ENCODE measurements around the gene MPZL2.
A peak's percentile ranks its signal among the peaks of the same experiment; 100 is the strongest.

Gene MPZL2

DNA sequence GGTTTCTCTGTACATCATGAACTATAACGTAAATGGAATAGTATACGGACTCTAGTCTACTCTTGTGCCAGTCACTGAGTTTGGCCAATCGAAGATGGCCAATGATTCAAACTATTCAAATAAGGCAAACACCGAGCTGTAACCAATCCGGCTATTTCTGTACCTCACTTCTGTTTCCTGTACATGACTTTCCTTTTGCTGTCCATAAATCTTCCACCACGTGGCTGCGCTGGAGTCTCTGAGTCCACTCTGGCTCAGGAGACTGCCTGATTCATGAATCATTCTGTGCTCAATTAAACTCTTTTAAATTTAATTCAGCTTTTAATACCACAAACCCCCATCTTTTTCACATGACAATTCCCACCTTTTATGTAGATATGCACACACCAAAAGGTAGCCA, 37.8 kb downstream of the MPZL2 start:
- Mint-ChIP-seq H3K4me1 (ENCODE audit: low read depth) (peaks cover 27% of the 10 kb centered on the region), H3K27me3 (no peaks in the 10 kb centered on the region), H3K9me3 (peaks cover 5% of the 10 kb centered on the region), H3K36me3 (ENCODE audit: low read depth) (peaks cover 72% of the 10 kb centered on the region), H3K27ac (no peak overlapping the region), H3K4me3 (peak overlapping the region; percentile 54)

GRCh38 chr11:118224511-118225188, 39.4 kb downstream of the MPZL2 start, which contains the start of gene JAML:
JAML (minus strand) TSS chr11:118225011; CDS start chr11:118214866, 10,145 bp downstream.
- H3K27ac Mint-ChIP-seq, result peak within 1 kb of the TSS; percentile 99

DNA sequence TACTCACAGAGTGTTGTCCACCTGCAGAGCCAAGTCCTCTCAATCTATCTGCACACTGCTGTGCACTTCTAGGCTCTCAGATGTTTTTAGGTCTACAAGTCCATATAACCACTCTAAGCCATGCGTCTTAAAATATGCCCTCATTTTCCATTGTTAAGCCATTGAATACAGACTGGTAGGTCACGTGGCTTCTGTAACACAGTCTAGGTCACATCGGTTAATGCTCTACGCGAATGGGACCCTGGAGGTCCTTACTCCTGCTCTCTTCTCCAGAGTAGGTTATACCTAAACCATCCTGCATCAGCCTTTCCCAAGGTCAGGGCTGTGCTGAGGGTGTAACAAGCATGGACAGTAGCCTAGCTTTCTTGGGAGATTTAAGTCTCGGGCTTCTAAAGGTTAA, 40.1 kb downstream of the MPZL2 start:
- H3K4me1 Mint-ChIP-seq (ENCODE audit: low read depth), result peaks cover 50% of the 10 kb centered on the region
- H3K36me3 Mint-ChIP-seq (ENCODE audit: low read depth), result peaks cover 84% of the 10 kb centered on the region
- peaks cover 5% of the 10 kb centered on the region for H3K9me3 Mint-ChIP-seq
- H3K27ac Mint-ChIP-seq, result peak overlapping the region; percentile 99
- H3K4me3 Mint-ChIP-seq, result peak overlapping the region; percentile 89
- H3K27me3 Mint-ChIP-seq, result no peaks in the 10 kb centered on the region

More at GRCh38 chr11:118224511-118225188, 39.4 kb downstream of the MPZL2 start, which contains the start of gene JAML:
- no peaks in the 10 kb centered on the region for H3K27me3 Mint-ChIP-seq
- H3K4me3 Mint-ChIP-seq, result peak within 1 kb of the TSS; percentile 89
- H3K4me1 Mint-ChIP-seq (ENCODE audit: low read depth), result peaks cover 44% of the 10 kb centered on the region
- H3K9me3 Mint-ChIP-seq, result peaks cover 5% of the 10 kb centered on the region
- H3K36me3 Mint-ChIP-seq (ENCODE audit: low read depth), result peaks cover 84% of the 10 kb centered on the region

DNA sequence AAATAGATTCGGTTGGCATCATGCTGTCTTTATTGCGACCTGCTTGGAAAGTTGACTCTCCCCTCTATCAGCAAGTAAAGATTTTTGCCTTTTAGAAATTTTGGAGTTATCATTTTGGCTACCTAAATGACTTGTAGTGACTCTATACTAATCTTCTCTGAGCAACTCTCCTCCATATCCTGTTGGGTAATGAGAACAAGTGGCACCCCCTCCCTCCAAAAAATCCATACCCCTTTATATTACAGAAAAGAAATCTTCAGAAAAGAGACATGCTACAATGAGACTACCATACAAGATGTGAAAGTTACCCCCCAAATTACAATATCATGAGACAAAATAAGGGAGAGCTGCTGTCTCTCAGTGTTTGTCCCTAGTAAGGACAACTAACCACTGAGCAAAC, 40.5 kb downstream of the MPZL2 start:
- H3K4me1 Mint-ChIP-seq (ENCODE audit: low read depth), result peaks cover 54% of the 10 kb centered on the region

GRCh38 chr11:118222437-118222836, 41.7 kb downstream of the MPZL2 start:
- Mint-ChIP-seq H3K4me3 (peak overlapping the region; percentile 89), H3K27ac (peak overlapping the region; percentile 99)

More for the DNA sequence above, 40.5 kb downstream of the MPZL2 start:
- H3K27me3 Mint-ChIP-seq, result no peaks in the 10 kb centered on the region
- H3K27ac Mint-ChIP-seq, result peak overlapping the region; percentile 99
- H3K9me3 Mint-ChIP-seq, result peaks cover 7% of the 10 kb centered on the region
- peak overlapping the region; percentile 89 for H3K4me3 Mint-ChIP-seq
- H3K36me3 Mint-ChIP-seq (ENCODE audit: low read depth), result peaks cover 84% of the 10 kb centered on the region

GRCh38 chr11:118221419-118221818, 42.7 kb downstream of the MPZL2 start:
- H3K9me3 Mint-ChIP-seq, result peaks cover 7% of the 10 kb centered on the region
- peak overlapping the region; percentile 99 for H3K27ac Mint-ChIP-seq
- peaks cover 76% of the 10 kb centered on the region for H3K4me1 Mint-ChIP-seq (ENCODE audit: low read depth)
- peaks cover 67% of the 10 kb centered on the region for H3K36me3 Mint-ChIP-seq (ENCODE audit: low read depth)
- peak overlapping the region; percentile 89 for H3K4me3 Mint-ChIP-seq
- H3K27me3 Mint-ChIP-seq, result no peaks in the 10 kb centered on the region

More at GRCh38 chr11:118222437-118222836, 41.7 kb downstream of the MPZL2 start:
- peaks cover 66% of the 10 kb centered on the region for H3K4me1 Mint-ChIP-seq (ENCODE audit: low read depth)
- peaks cover 77% of the 10 kb centered on the region for H3K36me3 Mint-ChIP-seq (ENCODE audit: low read depth)
- H3K27me3 Mint-ChIP-seq, result no peaks in the 10 kb centered on the region
- H3K9me3 Mint-ChIP-seq, result peaks cover 7% of the 10 kb centered on the region

GRCh38 chr11:118219732-118220131, 44.4 kb downstream of the MPZL2 start:
- H3K4me3 Mint-ChIP-seq, result peak overlapping the region; percentile 89
- no peaks in the 10 kb centered on the region for H3K27me3 Mint-ChIP-seq
- peaks cover 3% of the 10 kb centered on the region for H3K9me3 Mint-ChIP-seq
- peaks cover 93% of the 10 kb centered on the region for H3K4me1 Mint-ChIP-seq (ENCODE audit: low read depth)
- H3K27ac Mint-ChIP-seq, result peak overlapping the region; percentile 99
- H3K36me3 Mint-ChIP-seq (ENCODE audit: low read depth), result peaks cover 61% of the 10 kb centered on the region

- Mint-ChIP-seq H3K27ac (peak overlapping the region; percentile 99), H3K36me3 (ENCODE audit: low read depth) (peaks cover 63% of the 10 kb centered on the region), H3K4me1 (ENCODE audit: low read depth) (peaks cover 98% of the 10 kb centered on the region), H3K9me3 (peaks cover 3% of the 10 kb centered on the region), H3K4me3 (peak overlapping the region; percentile 89), H3K27me3 (no peaks in the 10 kb centered on the region)
These were observed 44.9 kb downstream of the MPZL2 start for GRCh38 chr11:118219244-118219643.

DNA sequence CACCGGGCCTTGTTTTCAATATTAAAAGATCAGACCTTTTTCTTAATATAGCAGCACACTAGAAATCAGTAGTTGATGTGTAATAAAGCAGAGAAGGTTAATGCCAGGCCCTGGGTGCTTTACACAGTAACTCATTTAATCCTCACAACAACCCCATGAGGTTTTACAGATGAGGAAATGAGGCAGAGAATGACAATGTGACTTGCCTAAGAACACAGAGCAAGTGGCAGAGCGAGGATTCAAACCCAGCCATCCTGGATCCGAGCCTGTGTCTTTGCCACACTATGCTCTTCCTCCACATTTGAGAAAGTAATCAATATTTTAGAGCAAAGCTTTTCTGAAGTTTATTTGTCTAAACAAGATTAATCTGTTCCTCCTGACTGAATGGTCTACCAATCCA, 46.5 kb downstream of the MPZL2 start:
- Mint-ChIP-seq H3K9me3 (peaks cover 3% of the 10 kb centered on the region), H3K4me3 (peak overlapping the region; percentile 89), H3K36me3 (ENCODE audit: low read depth) (peaks cover 71% of the 10 kb centered on the region), H3K27ac (peak overlapping the region; percentile 99), H3K4me1 (ENCODE audit: low read depth) (peaks cover 100% of the 10 kb centered on the region), H3K27me3 (no peaks in the 10 kb centered on the region)

GRCh38 chr11:118216621-118217481, 47.2 kb downstream of the MPZL2 start:
- Mint-ChIP-seq H3K9me3 (peaks cover 3% of the 10 kb centered on the region), H3K27me3 (no peaks in the 10 kb centered on the region)

GRCh38 chr11:118215765-118216164, 48.3 kb downstream of the MPZL2 start:
- Mint-ChIP-seq H3K27me3 (no peaks in the 10 kb centered on the region), H3K27ac (peak overlapping the region; percentile 99), H3K36me3 (ENCODE audit: low read depth) (peaks cover 72% of the 10 kb centered on the region), H3K9me3 (peaks cover 3% of the 10 kb centered on the region), H3K4me3 (peak overlapping the region; percentile 89), H3K4me1 (ENCODE audit: low read depth) (peaks cover 100% of the 10 kb centered on the region)

More at GRCh38 chr11:118216621-118217481, 47.2 kb downstream of the MPZL2 start:
- Mint-ChIP-seq H3K4me3 (peak overlapping the region; percentile 89), H3K27ac (peak overlapping the region; percentile 99), H3K4me1 (ENCODE audit: low read depth) (peaks cover 100% of the 10 kb centered on the region), H3K36me3 (ENCODE audit: low read depth) (peaks cover 72% of the 10 kb centered on the region)

- H3K27me3 Mint-ChIP-seq, result no peaks in the 10 kb centered on the region
- H3K27ac Mint-ChIP-seq, result peak overlapping the region; percentile 99
- H3K4me1 Mint-ChIP-seq (ENCODE audit: low read depth), result peaks cover 100% of the 10 kb centered on the region
- peaks cover 3% of the 10 kb centered on the region for H3K9me3 Mint-ChIP-seq
- H3K4me3 Mint-ChIP-seq, result peak overlapping the region; percentile 89
- H3K36me3 Mint-ChIP-seq (ENCODE audit: low read depth), result peaks cover 75% of the 10 kb centered on the region
These were observed 48.8 kb downstream of the MPZL2 start for GRCh38 chr11:118215262-118215661.

GRCh38 chr11:118214210-118214914, 49.7 kb downstream of the MPZL2 start:
- H3K9me3 Mint-ChIP-seq, result peaks cover 3% of the 10 kb centered on the region
- H3K27me3 Mint-ChIP-seq, result no peaks in the 10 kb centered on the region
- peaks cover 72% of the 10 kb centered on the region for H3K36me3 Mint-ChIP-seq (ENCODE audit: low read depth)
- H3K4me3 Mint-ChIP-seq, result peak overlapping the region; percentile 89
- peaks cover 92% of the 10 kb centered on the region for H3K4me1 Mint-ChIP-seq (ENCODE audit: low read depth)
- H3K27ac Mint-ChIP-seq, result peak overlapping the region; percentile 99

GRCh38 chr11:118213781-118214180, 50.3 kb downstream of the MPZL2 start:
- Mint-ChIP-seq H3K4me1 (ENCODE audit: low read depth) (peaks cover 86% of the 10 kb centered on the region), H3K27me3 (no peaks in the 10 kb centered on the region), H3K27ac (peak overlapping the region; percentile 99), H3K4me3 (peak overlapping the region; percentile 89), H3K36me3 (ENCODE audit: low read depth) (peaks cover 72% of the 10 kb centered on the region), H3K9me3 (peaks cover under 1% of the 10 kb centered on the region)

Measured in stimulated activated naive CD8-positive, alpha-beta T cell treated with anti-CD3 and anti-CD28 coated beads, Interleukin-15, Interleukin-2, amounts not matched to agents 100 ng/mL and 50 ng/mL, for 24 hours (primary cell).